ENCODE measurements around the gene ANKRD42. TPM values are rescaled to one million over a fixed set of nuclear protein-coding genes. Genes with fewer than 3 reads are reported as not detected.

Gene ANKRD42
- total RNA-seq, 4 donors from 2014 or later: 25.8 to 31.3 (median 30.1) TPM

DNA sequence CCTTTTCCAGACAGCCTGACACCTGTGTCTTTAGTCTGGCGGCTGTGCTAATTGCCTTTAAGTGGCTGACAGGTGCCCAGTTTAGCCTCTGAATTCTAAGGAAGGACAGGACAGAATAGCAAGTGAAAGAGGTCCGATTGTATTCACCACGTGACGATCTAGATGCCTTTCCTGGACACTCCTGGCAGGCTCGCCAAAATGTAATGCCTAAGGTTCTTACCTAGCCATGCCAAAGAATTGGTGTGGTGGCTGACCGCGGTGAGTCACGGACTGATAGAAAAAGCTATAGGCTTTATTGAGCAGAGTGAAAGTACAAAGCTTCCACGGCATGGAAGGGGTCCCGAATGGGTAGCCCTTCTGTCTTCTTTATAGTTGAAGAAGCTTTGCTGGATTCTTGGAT is 26.7 kb downstream of the ANKRD42 start:
- no peak for TF ChIP-seq POLR2A (IDR thresholded peaks at IDR 0.05)
- TF ChIP-seq, protein P1, sequence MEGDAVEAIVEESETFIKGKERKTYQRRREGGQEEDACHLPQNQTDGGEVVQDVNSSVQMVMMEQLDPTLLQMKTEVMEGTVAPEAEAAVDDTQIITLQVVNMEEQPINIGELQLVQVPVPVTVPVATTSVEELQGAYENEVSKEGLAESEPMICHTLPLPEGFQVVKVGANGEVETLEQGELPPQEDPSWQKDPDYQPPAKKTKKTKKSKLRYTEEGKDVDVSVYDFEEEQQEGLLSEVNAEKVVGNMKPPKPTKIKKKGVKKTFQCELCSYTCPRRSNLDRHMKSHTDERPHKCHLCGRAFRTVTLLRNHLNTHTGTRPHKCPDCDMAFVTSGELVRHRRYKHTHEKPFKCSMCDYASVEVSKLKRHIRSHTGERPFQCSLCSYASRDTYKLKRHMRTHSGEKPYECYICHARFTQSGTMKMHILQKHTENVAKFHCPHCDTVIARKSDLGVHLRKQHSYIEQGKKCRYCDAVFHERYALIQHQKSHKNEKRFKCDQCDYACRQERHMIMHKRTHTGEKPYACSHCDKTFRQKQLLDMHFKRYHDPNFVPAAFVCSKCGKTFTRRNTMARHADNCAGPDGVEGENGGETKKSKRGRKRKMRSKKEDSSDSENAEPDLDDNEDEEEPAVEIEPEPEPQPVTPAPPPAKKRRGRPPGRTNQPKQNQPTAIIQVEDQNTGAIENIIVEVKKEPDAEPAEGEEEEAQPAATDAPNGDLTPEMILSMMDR (IDR thresholded peaks at IDR 0.05): no peak
- no peak for DNase-seq
- Histone ChIP-seq H3K9me3 (no peaks in the 10 kb centered on the region), H3K27ac (no peak overlapping the region), H3K27me3 (no peaks in the 10 kb centered on the region), H3K4me3 (replicated peaks in 1 of 3) (no peak overlapping the region), H3K4me1 (peaks cover 0 to 8% of the 10 kb centered on the region in 2 donors), H3K36me3 (no peaks in the 10 kb centered on the region)
- 81 to 84% methylated on average over 10 of the region's 10 CpGs for WGBS, 2 donors
- intact Hi-C loops (cut with DNase I): no loop called here

DNA sequence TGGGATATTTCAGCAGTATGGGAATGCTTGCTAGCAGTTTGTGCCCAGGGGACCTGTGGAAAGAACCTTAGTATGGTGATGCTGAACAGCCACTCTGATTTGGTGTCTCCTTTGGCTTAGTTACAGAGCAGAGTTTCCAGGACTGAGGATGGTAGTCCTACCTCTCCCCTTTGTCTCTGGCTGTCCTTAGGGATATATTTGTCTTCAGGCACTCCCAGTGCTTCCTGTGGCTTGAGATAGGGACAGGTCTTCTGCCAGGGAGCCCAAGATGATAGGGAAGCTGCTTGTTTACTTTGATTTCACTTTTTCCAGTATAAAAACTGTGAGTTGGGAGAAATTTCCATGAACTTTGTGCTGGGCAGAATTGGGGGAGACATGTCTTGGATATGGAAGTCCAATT is 28.2 kb downstream of the ANKRD42 start:
- no peak overlapping the region for H3K27ac ChIP-seq
- no peaks in the 10 kb centered on the region for H3K36me3 ChIP-seq
- no peaks in the 10 kb centered on the region for H3K9me3 ChIP-seq
- no peaks in the 10 kb centered on the region for H3K27me3 ChIP-seq
- TF ChIP-seq, protein P1 (IDR thresholded peaks at IDR 0.05): no peak
- TF ChIP-seq POLR2A (IDR thresholded peaks at IDR 0.05): no peak
- no peak for DNase-seq
- no peak overlapping the region for H3K4me3 ChIP-seq (replicated peaks in 1 of 3)
- intact Hi-C loops (cut with DNase I): no loop called here
- peaks cover 0 to 8% of the 10 kb centered on the region in 2 donors for H3K4me1 ChIP-seq

DNA sequence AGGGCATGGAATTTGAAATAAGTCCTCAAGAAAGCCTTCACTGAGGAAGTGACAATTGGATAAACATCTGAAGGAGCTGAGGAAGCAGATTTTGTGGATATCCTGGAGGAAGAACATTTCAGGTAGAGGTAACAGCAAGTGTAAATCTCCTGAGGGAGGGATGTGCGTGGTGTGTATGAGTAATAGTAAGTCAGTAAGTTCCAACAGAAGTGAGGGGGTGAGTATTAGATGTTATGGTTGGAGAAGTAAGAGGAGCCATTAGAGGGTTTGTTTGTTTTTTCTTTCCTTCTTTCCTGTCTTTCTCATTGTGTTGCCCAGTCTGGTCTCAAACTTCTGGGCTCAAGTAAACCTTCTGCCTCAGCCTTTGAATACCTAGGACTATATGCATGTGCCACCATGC is 29.0 kb downstream of the ANKRD42 start:
- Histone ChIP-seq H3K4me3 (replicated peaks in 1 of 3) (no peak overlapping the region), H3K9me3 (no peaks in the 10 kb centered on the region), H3K27me3 (no peaks in the 10 kb centered on the region), H3K27ac (no peak overlapping the region), H3K4me1 (peaks cover 0 to 5% of the 10 kb centered on the region in 2 donors), H3K36me3 (no peaks in the 10 kb centered on the region)
- no peak for TF ChIP-seq POLR2A (IDR thresholded peaks at IDR 0.05)
- TF ChIP-seq, protein P1 (IDR thresholded peaks at IDR 0.05): no peak
- WGBS, 2 donors: 96 to 97% methylated on average over 1 of the region's 1 CpG
- no peak for DNase-seq
- intact Hi-C loops (cut with DNase I): no loop called here

DNA sequence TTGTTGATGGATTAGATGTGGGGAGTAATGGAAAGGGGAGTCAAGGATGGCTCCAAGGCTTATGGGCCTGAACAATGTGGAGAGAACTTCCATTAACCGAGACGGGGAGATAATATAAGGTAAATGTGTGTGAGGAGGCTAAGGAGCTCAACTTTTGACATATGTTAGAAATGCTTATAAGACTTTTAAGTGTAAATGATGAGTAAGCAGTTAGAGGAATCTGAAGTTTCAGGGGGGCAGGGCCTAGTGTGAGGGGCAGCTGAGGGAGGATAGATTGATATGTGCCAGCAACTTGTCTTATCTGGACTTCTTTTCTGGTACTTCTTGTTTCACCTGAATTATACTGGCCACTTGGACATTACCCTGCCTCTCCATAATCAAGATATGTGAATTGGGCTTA is 29.9 kb downstream of the ANKRD42 start:
- intact Hi-C loops (cut with DNase I): no loop called here
- H3K36me3 ChIP-seq: no peaks in the 10 kb centered on the region
- WGBS, 2 donors: 93 to 96% methylated on average over 2 of the region's 2 CpGs
- no peaks in the 10 kb centered on the region for H3K4me1 ChIP-seq
- no peak overlapping the region for H3K27ac ChIP-seq
- no peaks in the 10 kb centered on the region for H3K9me3 ChIP-seq
- H3K27me3 ChIP-seq: no peaks in the 10 kb centered on the region
- H3K4me3 ChIP-seq (replicated peaks in 1 of 3): no peak overlapping the region
- TF ChIP-seq, protein P1 (IDR thresholded peaks at IDR 0.05): no peak
- TF ChIP-seq POLR2A (IDR thresholded peaks at IDR 0.05): no peak
- DNase-seq: no peak

DNA sequence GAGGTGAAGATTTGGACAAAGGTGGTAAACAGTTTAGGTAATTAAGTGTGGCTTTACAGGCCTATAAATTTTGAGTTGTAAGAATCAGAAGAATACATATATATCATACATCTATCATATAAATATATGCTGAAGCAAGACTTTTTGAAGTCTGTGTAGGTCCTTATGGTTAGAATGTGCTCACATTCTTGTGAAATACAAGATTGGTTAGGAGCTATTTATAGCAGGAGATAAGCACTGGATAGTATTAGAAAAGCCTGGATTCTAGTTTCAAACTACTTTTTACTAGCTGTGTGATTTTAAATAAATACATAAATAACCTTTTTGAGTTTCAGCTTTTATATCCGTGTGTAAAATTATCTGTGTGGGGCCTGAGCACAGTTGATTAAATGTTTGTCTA is 42.3 kb downstream of the ANKRD42 start:
- H3K27me3 ChIP-seq: no peaks in the 10 kb centered on the region
- no peak overlapping the region for H3K27ac ChIP-seq
- H3K4me3 ChIP-seq (replicated peaks in 1 of 3): no peak overlapping the region
- TF ChIP-seq, protein P1 (IDR thresholded peaks at IDR 0.05): no peak
- no peak for TF ChIP-seq POLR2A (IDR thresholded peaks at IDR 0.05)
- H3K36me3 ChIP-seq: no peaks in the 10 kb centered on the region
- H3K9me3 ChIP-seq: no peaks in the 10 kb centered on the region
- intact Hi-C loops (cut with DNase I): no loop called here
- H3K4me1 ChIP-seq: no peaks in the 10 kb centered on the region
- DNase-seq: no peak
- 74 to 80% methylated on average over 1 of the region's 1 CpG for WGBS, 2 donors

Data from thyroid gland (tissue), 4 donors.